Inflammatory macrophage treated with lipopolysaccharide for 1 hour (primary cell): Measurements from ENCODE around the gene ALG9.

ENCODE experiments used
- DNase-seq, 2 donors: peaks; one replicate each; pipeline ENCODE4 v3.0.0-alpha.2; 2020 to 2022

ALG9 gene

GRCh38 chr11:111878849-111879636 lies 7.7 kb upstream of the ALG9 start, which contains the start of the genes CFAP68 and FDXACB1:
CFAP68 (plus strand) TSS chr11:111879541; CDS start chr11:111879561, 20 bp downstream.
FDXACB1 (minus strand) TSS chr11:111879165; CDS start chr11:111879132, 33 bp downstream.
- peak; percentile 94 to 97 for DNase-seq

GRCh38 chr11:111878385-111878848 lies 7.0 kb upstream of the ALG9 start:
- peak; percentile 4 to 21 for DNase-seq

GRCh38 chr11:111871693-111872161 lies 346 bp upstream of the ALG9 start:
- no peak for DNase-seq

- DNase-seq, result no peak
Observed at GRCh38 chr11:111870522-111870885, 877 bp downstream of the ALG9 start.

GRCh38 chr11:111870113-111870512 lies 1.3 kb downstream of the ALG9 start:
- DNase-seq, result no peak

- DNase-seq, result no peak
Observed at GRCh38 chr11:111860257-111860656, 11.1 kb downstream of the ALG9 start.

GRCh38 chr11:111855506-111855905 lies 15.9 kb downstream of the ALG9 start:
- no peak for DNase-seq

- no peak for DNase-seq
Observed at GRCh38 chr11:111852103-111852502, 19.3 kb downstream of the ALG9 start.

- peak; percentile 27 to 46 for DNase-seq
Observed at GRCh38 chr11:111851636-111852035, 19.7 kb downstream of the ALG9 start.

- DNase-seq, result no peak
Observed at GRCh38 chr11:111851067-111851466, 20.3 kb downstream of the ALG9 start.

- DNase-seq, result no peak
Observed at GRCh38 chr11:111849631-111850030, 21.8 kb downstream of the ALG9 start.

GRCh38 chr11:111846636-111847035 lies 24.7 kb downstream of the ALG9 start:
- peak; percentile 37 to 38 for DNase-seq

GRCh38 chr11:111846063-111846462 lies 25.3 kb downstream of the ALG9 start:
- peak; percentile 9 to 44 for DNase-seq

GRCh38 chr11:111845276-111846028 lies 25.9 kb downstream of the ALG9 start:
- DNase-seq, result peak; percentile 83 to 90

GRCh38 chr11:111843661-111844060 lies 27.7 kb downstream of the ALG9 start:
- peak; percentile 72 to 74 for DNase-seq

- peak; percentile 70 to 97 for DNase-seq
Observed at GRCh38 chr11:111841370-111842053, 29.9 kb downstream of the ALG9 start.

- no peak for DNase-seq
Observed at GRCh38 chr11:111840143-111840542, 31.2 kb downstream of the ALG9 start.

GRCh38 chr11:111838054-111838453 lies 33.3 kb downstream of the ALG9 start:
- DNase-seq, result no peak

- no peak for DNase-seq
Observed at GRCh38 chr11:111837366-111837891, 34.0 kb downstream of the ALG9 start.

- DNase-seq, result peak in 1 of 2 donors; percentile 30
Observed at GRCh38 chr11:111836721-111837120, 34.7 kb downstream of the ALG9 start.

GRCh38 chr11:111836162-111836561 lies 35.2 kb downstream of the ALG9 start:
- no peak for DNase-seq

- DNase-seq, result no peak
Observed at GRCh38 chr11:111835665-111836064, 35.7 kb downstream of the ALG9 start.
